Lung (tissue), 12 donors: ENCODE results near the gene SPR. TPM values are rescaled to one million over a fixed set of nuclear protein-coding genes. Genes with fewer than 3 reads are reported as not detected.

Source experiments
- ATAC-seq: fragments of 200-7000 bp; cut with Tn5 transposase; one replicate; pipeline ENCODE4 v1.9.1; 2020; ENCODE audit warnings: moderate number of reproducible peaks; ENCODE audit not compliant: insufficient read depth, low FRiP score
- DNase-seq, 3 donors: peaks; one replicate each; pipeline ENCODE4 v3.0.0-alpha.2; 2013 to 2017
- H3K27ac ChIP-seq, 2 donors: one replicate each; pipeline ENCODE4 v1.5.1; 2013; ENCODE audit warnings: mild to moderate bottlenecking in 2 of 2, moderate library complexity in 2 of 2, control low read depth in 1 of 2, inconsistent platforms in 1 of 2, low read depth in 1 of 2, low read length in 1 of 2
- H3K27me3 ChIP-seq, 3 donors: one replicate each; pipeline ENCODE4 v1.5.1; 2013; ENCODE audit warnings: low read length in 2 of 3; ENCODE audit not compliant: control insufficient read depth in 3 of 3, insufficient read depth in 3 of 3
- H3K36me3 ChIP-seq, 4 donors: one replicate each; pipeline ENCODE4 v1.5.1; 2013; ENCODE audit warnings: low read length in 4 of 4, mild to moderate bottlenecking in 1 of 4, moderate library complexity in 1 of 4; ENCODE audit not compliant: control insufficient read depth in 4 of 4, insufficient read depth in 4 of 4
- H3K4me1 ChIP-seq, 5 donors: one replicate each; pipeline ENCODE4 v1.5.1; 2013; ENCODE audit warnings: low read length in 5 of 5, mild to moderate bottlenecking in 2 of 5, moderate library complexity in 1 of 5; ENCODE audit not compliant: control insufficient read depth in 5 of 5, insufficient read depth in 5 of 5
- H3K4me3 ChIP-seq: one replicate; pipeline ENCODE4 v1.5.1; 2013; ENCODE audit warnings: mild to moderate bottlenecking, control low read depth, moderate library complexity
- H3K9ac ChIP-seq, 2 donors: one replicate each; pipeline ENCODE4 v1.5.1; 2013; ENCODE audit warnings: low read length in 2 of 2, control low read depth in 1 of 2; ENCODE audit not compliant: insufficient read depth in 1 of 2
- H3K9me3 ChIP-seq, 4 donors: one replicate each; pipeline ENCODE4 v1.5.1; 2013; ENCODE audit warnings: low read length in 3 of 4, mild to moderate bottlenecking in 1 of 4, moderate library complexity in 1 of 4; ENCODE audit not compliant: control insufficient read depth in 4 of 4, insufficient read depth in 3 of 4
- CTCF ChIP-seq: IDR thresholded peaks from 2 replicates; pipeline ENCODE4 v1.5.1; 2012; ENCODE audit warnings: mild to moderate bottlenecking; ENCODE audit errors: control extremely low read depth, extremely low read depth
- WGBS, 2 donors: extraction: QIAGEN DNeasy Blood & Tissue Kit; methylation state at CpG; one replicate each; pipeline ENCODE4 v1.1.7; 2013; 5-methylcytosine and 5-hydroxymethylcytosine counted together
- polyA plus RNA-seq, 2 donors: library from polyadenylated mRNA; stranded (reverse); fragments of 200-250 nt; gene quantifications; one replicate each; pipeline ENCODE4 v1.2.1, GENCODE V29; 2013
- total RNA-seq, 2 donors: library from RNA; depleted of rRNA in 1 of 2; stranded (reverse); fragments of >200 nt in 1 of 2; gene quantifications; one replicate each; pipeline ENCODE4 v1.2.1, GENCODE V29; 2014 to 2021
- donor health status: control.
- donor health status: control.
- donor health status: Bipolar disorder and iron deficiency.
- donor health status: healthy.
- donor health status: DM: yes; HTN: yes; CAD: no.

The SPR gene
- total and polyA plus RNA-seq, 4 donors, result 11.1 to 38.0 (median 31.9) TPM

- peak; percentile 74 for ATAC-seq
- Histone ChIP-seq H3K9me3 (no peaks in the 10 kb centered on the region), H3K9ac (no peak overlapping the region), H3K4me3 (no peak overlapping the region), H3K4me1 (peaks cover 0 to 4% (median 0%) of the 10 kb centered on the region in 5 donors), H3K27ac (no peak overlapping the region), H3K27me3 (peaks cover 0 to 13% (median 12%) of the 10 kb centered on the region in 3 donors), H3K36me3 (no peaks in the 10 kb centered on the region)
- peak; percentile 51 for TF ChIP-seq CTCF
- WGBS, 2 donors, result 2 to 9% methylated on average over 3 of the region's 3 CpGs
- peak; percentile 67 to 81 (median 68) for DNase-seq
Observed at GRCh38 chr2:72859831-72860262, 27.4 kb upstream of the SPR start.

- Histone ChIP-seq H3K9ac (no peak overlapping the region), H3K27me3 (peaks cover 0 to 17% (median 13%) of the 10 kb centered on the region in 3 donors), H3K4me1 (peaks cover 0 to 4% (median 0%) of the 10 kb centered on the region in 5 donors), H3K27ac (no peak overlapping the region), H3K4me3 (no peak overlapping the region), H3K36me3 (no peaks in the 10 kb centered on the region), H3K9me3 (no peaks in the 10 kb centered on the region)
- 5 to 7% methylated on average over 33 of the region's 33 CpGs for WGBS, 2 donors
- ATAC-seq (peak; percentile 96), DNase-seq (peak; percentile 89 to 94 (median 91))
- TF ChIP-seq CTCF, result peak; percentile 98
Observed at GRCh38 chr2:72862239-72862988, 24.8 kb upstream of the SPR start.

GRCh38 chr2:72863046-72863445, 24.2 kb upstream of the SPR start:
- H3K27me3 ChIP-seq, result peaks cover 0 to 17% (median 13%) of the 10 kb centered on the region in 3 donors
- H3K36me3 ChIP-seq, result no peaks in the 10 kb centered on the region
- peaks cover 0 to 4% (median 0%) of the 10 kb centered on the region in 5 donors for H3K4me1 ChIP-seq
- no peak overlapping the region for H3K4me3 ChIP-seq
- 51 to 55% methylated on average over 13 of the region's 13 CpGs for WGBS, 2 donors
- TF ChIP-seq CTCF, result no peak
- no peak for ATAC-seq
- H3K27ac ChIP-seq, result no peak overlapping the region
- H3K9ac ChIP-seq, result no peak overlapping the region
- no peaks in the 10 kb centered on the region for H3K9me3 ChIP-seq
- no peak for DNase-seq
